ENCODE data around the gene EPHA8. TPM values are rescaled to one million over a fixed set of nuclear protein-coding genes. Genes with fewer than 3 reads are reported as not detected.

Gene EPHA8
- total RNA-seq, 1 donor from 2014 or later: not detected

GRCh38 chr1:22643928-22644327 lies 80.6 kb downstream of the EPHA8 start:
- TF ChIP-seq CTCF (conservative IDR thresholded peaks at IDR 0.05): no peak
- Mint-ChIP-seq H3K4me1 (no peaks in the 10 kb centered on the region), H3K4me3 (no peak overlapping the region), H3K9me3 (no peaks in the 10 kb centered on the region), H3K36me3 (ENCODE audit: low read depth) (no peaks in the 10 kb centered on the region), H3K27me3 (ENCODE audit: low read depth) (peaks cover 7% of the 10 kb centered on the region), H3K27ac (ENCODE audit: unreplicated experiment) (no peak overlapping the region)
- DNase-seq (ENCODE audit: low read depth, low spot score): no peak

- no peak overlapping the region for H3K27ac Mint-ChIP-seq (ENCODE audit: unreplicated experiment)
- no peak overlapping the region for H3K4me3 Mint-ChIP-seq
- DNase-seq (ENCODE audit: low read depth, low spot score): no peak
These were observed 82.6 kb downstream of the EPHA8 start for GRCh38 chr1:22645931-22646330.

GRCh38 chr1:22646384-22646783 lies 83.1 kb downstream of the EPHA8 start:
- no peak overlapping the region for H3K4me3 Mint-ChIP-seq
- peaks cover 2% of the 10 kb centered on the region for H3K27me3 Mint-ChIP-seq (ENCODE audit: low read depth)
- no peak overlapping the region for H3K27ac Mint-ChIP-seq (ENCODE audit: unreplicated experiment)
- no peaks in the 10 kb centered on the region for H3K4me1 Mint-ChIP-seq
- no peak for TF ChIP-seq CTCF (conservative IDR thresholded peaks at IDR 0.05)
- H3K36me3 Mint-ChIP-seq (ENCODE audit: low read depth): no peaks in the 10 kb centered on the region
- no peaks in the 10 kb centered on the region for H3K9me3 Mint-ChIP-seq
- DNase-seq (ENCODE audit: low read depth, low spot score): no peak

More at GRCh38 chr1:22645931-22646330, 82.6 kb downstream of the EPHA8 start:
- H3K4me1 Mint-ChIP-seq: no peaks in the 10 kb centered on the region
- H3K36me3 Mint-ChIP-seq (ENCODE audit: low read depth): no peaks in the 10 kb centered on the region
- peaks cover 7% of the 10 kb centered on the region for H3K27me3 Mint-ChIP-seq (ENCODE audit: low read depth)
- no peak for TF ChIP-seq CTCF (conservative IDR thresholded peaks at IDR 0.05)
- no peaks in the 10 kb centered on the region for H3K9me3 Mint-ChIP-seq

- DNase-seq (ENCODE audit: low read depth, low spot score): no peak
- Mint-ChIP-seq H3K4me3 (no peak overlapping the region), H3K27ac (ENCODE audit: unreplicated experiment) (no peak overlapping the region), H3K9me3 (no peaks in the 10 kb centered on the region), H3K27me3 (ENCODE audit: low read depth) (peaks cover 7% of the 10 kb centered on the region), H3K4me1 (no peaks in the 10 kb centered on the region), H3K36me3 (ENCODE audit: low read depth) (no peaks in the 10 kb centered on the region)
- no peak for TF ChIP-seq CTCF (conservative IDR thresholded peaks at IDR 0.05)
These were observed 86.9 kb downstream of the EPHA8 start for GRCh38 chr1:22650089-22650693.

GRCh38 chr1:22651941-22652856 lies 88.9 kb downstream of the EPHA8 start:
- peaks cover 22% of the 10 kb centered on the region for H3K27me3 Mint-ChIP-seq (ENCODE audit: low read depth)
- H3K36me3 Mint-ChIP-seq (ENCODE audit: low read depth): no peaks in the 10 kb centered on the region
- no peak overlapping the region for H3K27ac Mint-ChIP-seq (ENCODE audit: unreplicated experiment)
- TF ChIP-seq CTCF (conservative IDR thresholded peaks at IDR 0.05): no peak
- H3K4me1 Mint-ChIP-seq: no peaks in the 10 kb centered on the region
- DNase-seq (ENCODE audit: low read depth, low spot score): no peak
- no peaks in the 10 kb centered on the region for H3K9me3 Mint-ChIP-seq
- no peak overlapping the region for H3K4me3 Mint-ChIP-seq

Data from neural crest cell (in vitro differentiated cells).